ENCODE results near the gene ERVV-1.

Gene ERVV-1

GRCh38 chr19:53037101-53038097, 23.7 kb downstream of the ERVV-1 start:
- in situ Hi-C loops (cut with MboI; ENCODE audit: low pct_unique_long_range_greater_than_20kb, low sequenced_read_pairs, unreplicated experiment), result no loop called here
- no peak for DNase-seq (ENCODE audit: low spot score)
- TF ChIP-seq CTCF (IDR thresholded peaks at IDR 0.05; ENCODE audit: extremely low read depth, insufficient read depth, missing control alignments), result no peak

DNA sequence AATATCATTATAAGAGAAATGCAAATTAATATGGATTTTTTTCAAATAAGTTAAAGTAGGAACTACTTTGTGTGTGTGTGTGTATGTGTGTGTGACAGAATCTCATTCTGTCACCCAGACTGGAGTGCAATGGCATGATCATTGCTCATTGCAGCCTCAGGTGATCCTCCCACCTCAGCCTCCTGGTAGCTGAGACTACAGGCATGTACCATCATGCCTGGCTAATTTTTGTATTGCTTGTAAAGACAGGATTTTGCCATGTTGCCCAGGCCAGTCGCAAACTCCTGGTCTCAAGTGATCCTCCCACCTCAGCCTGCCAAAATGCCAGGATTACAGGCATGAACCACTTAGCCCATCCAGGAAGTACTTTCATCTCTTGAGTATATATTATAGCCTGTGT, 27.6 kb downstream of the ERVV-1 start:
- no peak for TF ChIP-seq CTCF (IDR thresholded peaks at IDR 0.05; ENCODE audit: extremely low read depth, insufficient read depth, missing control alignments)
- no peak for DNase-seq (ENCODE audit: low spot score)
- in situ Hi-C loops (cut with MboI; ENCODE audit: low pct_unique_long_range_greater_than_20kb, low sequenced_read_pairs, unreplicated experiment), result no loop called here

DNA sequence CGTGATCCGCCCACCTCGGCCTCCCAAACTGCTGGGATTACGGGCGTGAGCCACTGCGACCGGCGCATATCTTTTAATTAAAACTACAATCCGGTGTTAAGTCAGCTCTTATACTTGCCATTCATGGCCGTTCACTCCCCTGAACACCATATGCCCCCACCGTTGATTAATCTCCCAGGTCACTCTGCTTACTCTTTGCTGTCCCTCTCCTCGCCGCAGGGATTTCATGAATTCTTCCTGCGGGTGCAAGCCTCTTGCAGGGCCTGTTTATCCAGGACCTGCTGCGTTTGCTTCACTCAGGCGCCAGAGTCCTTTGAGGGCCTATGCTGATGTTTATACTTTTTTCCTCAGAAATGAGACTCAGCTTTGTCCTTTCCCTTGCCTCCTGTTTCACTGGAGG, 31.8 kb downstream of the ERVV-1 start:
- no peak for DNase-seq (ENCODE audit: low spot score)
- in situ Hi-C loops (cut with MboI; ENCODE audit: low pct_unique_long_range_greater_than_20kb, low sequenced_read_pairs, unreplicated experiment), result no loop called here
- TF ChIP-seq CTCF (IDR thresholded peaks at IDR 0.05; ENCODE audit: extremely low read depth, insufficient read depth, missing control alignments), result no peak

- no peak for TF ChIP-seq CTCF (IDR thresholded peaks at IDR 0.05; ENCODE audit: extremely low read depth, insufficient read depth, missing control alignments)
- DNase-seq (ENCODE audit: low spot score), result no peak
- in situ Hi-C loops (cut with MboI; ENCODE audit: low pct_unique_long_range_greater_than_20kb, low sequenced_read_pairs, unreplicated experiment), result no loop called here
These were observed 33.7 kb downstream of the ERVV-1 start for GRCh38 chr19:53047379-53047778.

- TF ChIP-seq CTCF (IDR thresholded peaks at IDR 0.05; ENCODE audit: extremely low read depth, insufficient read depth, missing control alignments), result no peak
- in situ Hi-C loops (cut with MboI; ENCODE audit: low pct_unique_long_range_greater_than_20kb, low sequenced_read_pairs, unreplicated experiment), result no loop called here
These were observed 41.4 kb downstream of the ERVV-1 start for GRCh38 chr19:53055117-53055516.

DNA sequence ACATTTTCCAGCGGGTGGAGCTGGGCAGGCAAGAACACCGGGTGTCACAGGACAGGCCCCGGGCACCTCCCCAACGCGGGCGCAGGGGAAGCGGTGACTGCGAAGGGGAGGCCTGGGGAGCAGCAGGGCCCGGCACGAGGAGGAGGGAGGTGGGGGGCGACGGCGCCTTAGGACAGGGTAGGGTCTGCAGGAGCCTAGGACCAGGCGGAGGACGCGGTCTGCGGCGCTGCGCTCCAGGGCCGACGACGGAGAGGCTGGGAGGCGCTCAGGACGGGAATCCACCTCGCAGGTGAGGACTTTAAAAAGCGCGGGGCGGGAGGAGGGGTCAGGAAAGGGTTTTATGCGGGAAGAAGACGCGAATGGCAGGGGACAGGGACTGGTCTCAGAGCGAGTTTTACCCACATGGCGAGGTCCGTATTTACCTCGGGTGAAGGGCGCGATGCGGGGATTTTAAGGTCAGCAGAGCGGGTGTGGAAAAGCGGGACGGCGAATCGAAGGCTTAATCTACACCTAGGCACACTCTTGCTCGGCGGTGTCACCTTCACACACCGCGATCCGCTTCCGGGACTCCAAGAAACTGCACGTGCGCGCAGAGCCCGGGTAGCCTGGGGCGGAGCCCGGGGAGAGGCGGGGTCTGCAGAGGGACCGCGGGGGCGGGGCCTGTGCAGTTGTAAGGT, 44.3 kb downstream of the ERVV-1 start:
- no peak for TF ChIP-seq CTCF (IDR thresholded peaks at IDR 0.05; ENCODE audit: extremely low read depth, insufficient read depth, missing control alignments)
- no peak for DNase-seq (ENCODE audit: low spot score)
- in situ Hi-C loops (cut with MboI; ENCODE audit: low pct_unique_long_range_greater_than_20kb, low sequenced_read_pairs, unreplicated experiment), result no loop called here

More at GRCh38 chr19:53055117-53055516, 41.4 kb downstream of the ERVV-1 start:
- no peak for DNase-seq (ENCODE audit: low spot score)
